ENCODE results near the gene CCDC152. TPM values are rescaled to one million over a fixed set of nuclear protein-coding genes. Genes with fewer than 3 reads are reported as not detected.

The CCDC152 gene
- total RNA-seq, 2 donors from 2014 or later = 0.81 to 4.7 TPM

DNA sequence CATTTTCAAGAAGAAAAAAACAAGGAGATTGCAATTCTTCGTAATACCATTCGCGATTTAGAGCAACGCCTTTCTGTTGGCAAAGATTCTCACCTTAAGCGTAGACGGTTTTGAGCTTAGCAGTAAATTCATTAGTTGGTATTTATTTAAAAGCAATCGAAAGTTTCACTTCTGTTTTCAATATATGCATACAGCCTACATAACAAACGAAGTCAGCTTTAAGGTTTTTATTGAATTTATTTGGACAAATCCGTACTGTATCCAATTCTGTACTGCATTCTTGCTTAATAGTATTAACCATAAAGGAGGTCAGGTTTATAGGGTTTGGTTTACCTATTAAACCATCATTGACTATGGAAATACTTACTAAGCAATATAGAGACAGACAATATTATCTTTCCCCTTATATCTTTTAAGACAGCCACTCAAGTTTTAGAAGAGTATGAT lies 43.1 kb downstream of the CCDC152 start:
- no peaks in the 10 kb centered on the region for H3K4me1 ChIP-seq (ENCODE audit: control insufficient read depth in 1 of 2, low read depth in 2 of 2)
- DNase-seq (ENCODE audit: low spot score) (no peak), ATAC-seq (ENCODE audit: insufficient number of reproducible peaks, low FRiP score, low read depth) (no peak)
- peaks cover 3% of the 10 kb centered on the region for H3K9me3 ChIP-seq
- H3K36me3 ChIP-seq = peaks cover 3% of the 10 kb centered on the region
- no peak overlapping the region for H3K27ac ChIP-seq
- H3K4me3 ChIP-seq = no peak overlapping the region
- no peaks in the 10 kb centered on the region for H3K27me3 ChIP-seq (replicated peaks; ENCODE audit: insufficient read depth)
- TF ChIP-seq, protein P1, sequence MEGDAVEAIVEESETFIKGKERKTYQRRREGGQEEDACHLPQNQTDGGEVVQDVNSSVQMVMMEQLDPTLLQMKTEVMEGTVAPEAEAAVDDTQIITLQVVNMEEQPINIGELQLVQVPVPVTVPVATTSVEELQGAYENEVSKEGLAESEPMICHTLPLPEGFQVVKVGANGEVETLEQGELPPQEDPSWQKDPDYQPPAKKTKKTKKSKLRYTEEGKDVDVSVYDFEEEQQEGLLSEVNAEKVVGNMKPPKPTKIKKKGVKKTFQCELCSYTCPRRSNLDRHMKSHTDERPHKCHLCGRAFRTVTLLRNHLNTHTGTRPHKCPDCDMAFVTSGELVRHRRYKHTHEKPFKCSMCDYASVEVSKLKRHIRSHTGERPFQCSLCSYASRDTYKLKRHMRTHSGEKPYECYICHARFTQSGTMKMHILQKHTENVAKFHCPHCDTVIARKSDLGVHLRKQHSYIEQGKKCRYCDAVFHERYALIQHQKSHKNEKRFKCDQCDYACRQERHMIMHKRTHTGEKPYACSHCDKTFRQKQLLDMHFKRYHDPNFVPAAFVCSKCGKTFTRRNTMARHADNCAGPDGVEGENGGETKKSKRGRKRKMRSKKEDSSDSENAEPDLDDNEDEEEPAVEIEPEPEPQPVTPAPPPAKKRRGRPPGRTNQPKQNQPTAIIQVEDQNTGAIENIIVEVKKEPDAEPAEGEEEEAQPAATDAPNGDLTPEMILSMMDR (IDR thresholded peaks at IDR 0.05) = no peak

DNA sequence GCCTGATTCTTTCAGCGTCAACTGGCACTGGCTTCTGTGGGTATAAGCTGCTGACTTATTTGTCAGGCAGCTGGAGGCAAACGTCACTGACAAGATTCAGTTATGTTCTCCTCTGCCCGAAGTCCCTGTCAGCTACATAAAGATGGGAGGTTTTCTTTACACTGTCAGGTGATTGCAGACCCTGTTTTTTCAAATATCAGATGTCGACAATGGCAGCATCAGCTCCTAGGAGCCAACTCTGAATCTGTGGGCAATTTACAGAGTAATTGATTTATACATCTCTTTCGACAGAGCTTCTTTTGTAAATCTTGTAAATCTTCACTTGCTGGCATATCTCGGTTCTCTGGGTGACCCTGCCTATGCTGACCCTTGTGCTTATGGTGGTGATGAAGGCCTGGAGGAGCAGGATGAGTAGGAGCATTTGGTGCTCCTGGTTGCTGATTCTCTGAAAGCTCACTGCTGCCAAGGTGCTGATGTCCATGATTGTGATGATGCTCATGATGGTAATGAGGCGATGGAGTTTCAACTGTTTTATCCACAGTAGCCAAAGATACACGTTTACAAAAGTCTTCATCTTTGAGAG lies 44.2 kb downstream of the CCDC152 start:
- Histone ChIP-seq H3K27me3 (replicated peaks; ENCODE audit: insufficient read depth) (no peaks in the 10 kb centered on the region), H3K9me3 (peaks cover 3% of the 10 kb centered on the region), H3K27ac (no peak overlapping the region), H3K36me3 (peaks cover 3% of the 10 kb centered on the region), H3K4me1 (ENCODE audit: control insufficient read depth in 1 of 2, low read depth in 2 of 2) (no peaks in the 10 kb centered on the region), H3K4me3 (no peak overlapping the region)
- TF ChIP-seq, protein P1 (IDR thresholded peaks at IDR 0.05) = no peak
- no peak for ATAC-seq (ENCODE audit: insufficient number of reproducible peaks, low FRiP score, low read depth)
- DNase-seq (ENCODE audit: low spot score) = no peak

DNA sequence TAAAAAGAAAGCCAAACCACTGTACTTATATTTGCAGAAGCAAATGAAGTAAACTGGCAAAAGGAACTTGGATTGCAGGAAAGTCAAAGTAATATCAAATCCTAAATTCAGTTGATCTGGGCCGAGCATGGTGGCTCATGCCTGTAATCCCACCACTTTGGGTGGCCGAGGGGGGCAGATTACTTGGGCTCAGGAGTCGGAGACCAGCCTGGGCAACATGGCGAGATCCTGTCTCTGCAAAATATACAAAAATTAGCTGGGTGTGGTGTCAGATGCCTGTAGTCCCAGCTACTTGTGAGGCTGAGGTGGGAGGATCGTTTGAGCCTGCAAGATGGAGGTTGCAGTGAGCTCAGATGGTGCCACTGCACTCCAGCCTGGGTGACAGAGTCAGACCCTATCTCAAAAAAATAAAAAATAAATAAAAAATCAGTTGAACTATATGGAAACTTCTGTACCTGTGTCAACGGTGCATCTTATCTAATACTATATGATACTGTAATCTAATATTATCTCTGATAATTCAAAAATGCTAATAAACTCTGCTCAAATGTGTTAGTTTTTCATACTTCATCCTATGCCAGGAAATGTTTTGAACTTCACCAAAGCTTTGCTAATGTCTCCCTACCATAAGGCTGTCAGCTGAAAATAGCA lies 45.0 kb downstream of the CCDC152 start:
- H3K9me3 ChIP-seq = peaks cover 3% of the 10 kb centered on the region
- TF ChIP-seq, protein P1 (IDR thresholded peaks at IDR 0.05) = no peak
- no peak overlapping the region for H3K4me3 ChIP-seq
- DNase-seq (ENCODE audit: low spot score) (no peak), ATAC-seq (ENCODE audit: insufficient number of reproducible peaks, low FRiP score, low read depth) (no peak)
- no peaks in the 10 kb centered on the region for H3K4me1 ChIP-seq (ENCODE audit: control insufficient read depth in 1 of 2, low read depth in 2 of 2)
- H3K27me3 ChIP-seq (replicated peaks; ENCODE audit: insufficient read depth) = no peaks in the 10 kb centered on the region
- peaks cover 7% of the 10 kb centered on the region for H3K36me3 ChIP-seq
- H3K27ac ChIP-seq = no peak overlapping the region

DNA sequence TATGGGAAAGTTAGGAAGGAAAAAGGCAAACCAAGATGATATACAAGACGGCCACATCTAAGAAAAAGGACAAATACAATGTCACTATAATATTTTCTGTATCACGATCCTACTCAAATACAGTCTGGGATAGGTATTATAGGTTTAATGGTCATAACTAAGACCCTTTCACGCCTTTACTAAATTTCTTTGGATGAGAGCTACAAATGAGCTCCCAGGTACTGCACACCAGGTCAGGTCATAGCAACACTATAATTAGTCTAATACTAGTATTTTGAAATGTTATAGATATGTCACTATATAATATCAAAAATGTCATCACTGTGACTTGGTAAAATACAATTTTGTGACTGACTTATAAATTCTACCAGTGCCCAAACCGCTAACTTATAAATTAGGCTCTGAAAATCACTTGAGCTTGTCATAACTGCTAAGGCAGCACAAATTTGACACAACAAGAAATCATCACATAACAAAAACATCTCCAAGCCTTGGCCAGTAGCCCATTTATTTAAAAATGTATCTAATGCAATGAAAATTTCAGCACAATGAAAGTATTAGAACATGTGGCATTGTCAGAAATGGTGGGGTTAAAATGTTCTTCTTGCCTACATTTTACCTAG lies 48.2 kb downstream of the CCDC152 start:
- Histone ChIP-seq H3K36me3 (peaks cover 7% of the 10 kb centered on the region), H3K9me3 (no peaks in the 10 kb centered on the region), H3K4me1 (ENCODE audit: control insufficient read depth in 1 of 2, low read depth in 2 of 2) (no peaks in the 10 kb centered on the region), H3K27ac (no peak overlapping the region), H3K4me3 (no peak overlapping the region), H3K27me3 (replicated peaks; ENCODE audit: insufficient read depth) (no peaks in the 10 kb centered on the region)
- no peak for DNase-seq (ENCODE audit: low spot score)
- TF ChIP-seq, protein P1 (IDR thresholded peaks at IDR 0.05) = no peak
- ATAC-seq (ENCODE audit: insufficient number of reproducible peaks, low FRiP score, low read depth) = no peak

DNA sequence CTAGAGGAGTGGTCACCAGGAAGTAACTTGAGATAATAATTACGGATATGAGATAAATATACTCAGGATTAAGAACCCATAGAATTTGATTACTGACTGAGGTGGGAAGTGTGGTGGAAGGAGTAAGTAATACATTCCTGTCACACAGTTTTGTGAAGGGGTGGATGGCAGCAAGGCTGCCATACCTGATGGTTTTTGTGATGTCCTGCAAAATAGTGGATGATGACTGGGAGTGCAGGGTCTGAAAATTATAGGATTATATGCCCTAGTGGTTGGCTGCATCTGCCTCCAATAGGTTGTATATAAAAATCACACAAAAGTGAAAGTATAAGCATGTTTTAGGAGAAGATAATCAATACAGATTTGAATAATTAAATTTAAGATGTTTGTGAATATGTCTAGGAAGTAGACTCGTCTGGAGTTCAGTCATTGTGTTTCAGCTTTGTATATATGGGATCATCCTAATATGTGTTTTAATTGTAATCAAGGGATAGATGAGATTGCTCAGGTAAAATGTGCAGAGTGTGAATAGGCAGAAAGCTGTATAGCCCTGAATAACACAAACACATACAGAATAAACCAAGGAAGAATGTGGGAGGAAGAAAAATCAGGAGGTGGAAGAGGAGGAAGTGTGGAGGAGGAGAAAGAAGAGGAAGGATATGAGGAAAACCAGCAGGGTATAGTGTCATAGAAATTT lies 49.5 kb downstream of the CCDC152 start:
- H3K27ac ChIP-seq = no peak overlapping the region

More for the DNA sequence above, 49.5 kb downstream of the CCDC152 start:
- no peak overlapping the region for H3K4me3 ChIP-seq
- H3K36me3 ChIP-seq = peaks cover 7% of the 10 kb centered on the region
- no peak for ATAC-seq (ENCODE audit: insufficient number of reproducible peaks, low FRiP score, low read depth)
- no peak for DNase-seq (ENCODE audit: low spot score)
- TF ChIP-seq, protein P1 (IDR thresholded peaks at IDR 0.05) = no peak
- H3K27me3 ChIP-seq (replicated peaks; ENCODE audit: insufficient read depth) = no peaks in the 10 kb centered on the region
- H3K4me1 ChIP-seq (ENCODE audit: control insufficient read depth in 1 of 2, low read depth in 2 of 2) = no peaks in the 10 kb centered on the region
- H3K9me3 ChIP-seq = no peaks in the 10 kb centered on the region

Measured in thoracic aorta (tissue), 2 donors.